Measurements from ENCODE around the gene IGF2. TPM values are rescaled to one million over a fixed set of nuclear protein-coding genes. Genes with fewer than 3 reads are reported as not detected.

The IGF2 gene
- total and polyA plus RNA-seq, 2 donors (not counting 1 experiment from before 2014, with no cell fraction given), result not detected

- DNase-seq (no peak), ATAC-seq (ENCODE audit: low read depth) (no peak)
- POLR2A ChIA-PET, result no interaction called here
- Histone ChIP-seq H3K79me2 (ENCODE audit: control insufficient read depth, insufficient read depth, low read length) (no peaks in the 10 kb centered on the region), H3K9me3 (ENCODE audit: control extremely low read depth in 1 of 3, control insufficient read depth in 2 of 3, insufficient read depth in 1 of 3, low read length in 2 of 3) (no peaks in the 10 kb centered on the region), H3K36me3 (replicated peaks in 1 of 2; ENCODE audit: control extremely low read depth in 1 of 2, control insufficient read depth in 1 of 2, extremely low read depth in 1 of 2, insufficient read depth in 2 of 2, low read length in 1 of 2) (no peaks in the 10 kb centered on the region), H4K20me1 (ENCODE audit: control insufficient read depth, insufficient read depth, low read length, poor library complexity, severe bottlenecking) (no peaks in the 10 kb centered on the region), H3K27ac (ENCODE audit: low read length in 2 of 2) (no peak overlapping the region), H3K4me1 (ENCODE audit: control insufficient read depth in 2 of 2, insufficient read depth in 2 of 2, low read length in 2 of 2) (peaks cover 0 to 3% of the 10 kb centered on the region in 2 donors), H3K27me3 (replicated peaks in 1 of 4; ENCODE audit: control extremely low read depth in 1 of 4, control insufficient read depth in 3 of 4, insufficient read depth in 4 of 4, low read length in 3 of 4) (peaks cover 0 to 10% (median 0%) of the 10 kb centered on the region in 4 experiments), H3K4me3 (ENCODE audit: control extremely low read depth in 1 of 5, extremely low read depth in 1 of 5, insufficient read depth in 1 of 5, low read depth in 2 of 5, low read length in 4 of 5) (no peak overlapping the region), H3K4me2 (replicated peaks; ENCODE audit: low read depth, low read length, poor library complexity, severe bottlenecking) (no peak overlapping the region), H3K9ac (ENCODE audit: low read length) (no peak overlapping the region), H2AFZ (ENCODE audit: insufficient read depth, low read depth, low read length, poor library complexity, severe bottlenecking) (no peak overlapping the region)
- TF ChIP-seq CTCF (IDR thresholded peaks at IDR 0.05) (no peak), EZH2 (IDR thresholded peaks at IDR 0.05; ENCODE audit: borderline replicate concordance, insufficient read depth, low read depth, low read length, poor library complexity, severe bottlenecking) (no peak)
- intact Hi-C loops (cut with micrococcal nuclease), result no loop called here
- CTCF ChIA-PET, result interaction anchor here (1.2 to 1.6 kb wide), 2 partner anchors 18 to 135 kb away, joined by 4 to 5 read pairs; no protein-coding TSS in a partner anchor
- Mint-ChIP-seq H3K27me3 (no peaks in the 10 kb centered on the region), H3K4me3 (no peak overlapping the region), H3K4me1 (no peaks in the 10 kb centered on the region), H3K27ac (no peak overlapping the region), H3K9me3 (ENCODE audit: insufficient read depth) (no peaks in the 10 kb centered on the region)
- WGBS (ENCODE audit: insufficient coverage), result 84% methylated on average over 37 of the region's 45 CpGs
Measured at GRCh38 chr11:2169626-2170570, 30.7 kb upstream of the IGF2 start.

DNA sequence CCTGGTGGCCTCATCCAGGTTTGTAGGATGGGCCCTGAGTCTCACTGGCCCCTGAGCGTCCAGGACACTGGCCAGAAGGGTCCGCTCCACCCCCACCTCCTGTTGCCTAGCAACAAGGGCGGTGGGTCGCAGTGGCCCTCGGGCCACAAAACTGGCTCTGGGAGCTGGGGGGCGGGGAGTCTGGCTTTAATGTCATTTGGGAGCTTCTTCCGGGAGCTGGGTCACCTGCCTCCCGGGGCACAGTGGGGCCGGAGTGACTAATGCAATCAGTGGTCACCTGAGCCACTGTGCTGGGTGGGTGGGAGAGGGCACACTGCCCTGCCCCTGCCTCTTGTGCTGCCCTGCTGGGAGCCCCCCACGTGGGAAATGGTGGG, 29.8 kb upstream of the IGF2 start:
- Histone ChIP-seq H3K4me1 (ENCODE audit: control insufficient read depth in 2 of 2, insufficient read depth in 2 of 2, low read length in 2 of 2) (peaks cover 0 to 3% of the 10 kb centered on the region in 2 donors), H4K20me1 (ENCODE audit: control insufficient read depth, insufficient read depth, low read length, poor library complexity, severe bottlenecking) (no peaks in the 10 kb centered on the region), H3K27me3 (replicated peaks in 1 of 4; ENCODE audit: control extremely low read depth in 1 of 4, control insufficient read depth in 3 of 4, insufficient read depth in 4 of 4, low read length in 3 of 4) (peaks cover 0 to 10% (median 0%) of the 10 kb centered on the region in 4 experiments), H3K4me3 (ENCODE audit: control extremely low read depth in 1 of 5, extremely low read depth in 1 of 5, insufficient read depth in 1 of 5, low read depth in 2 of 5, low read length in 4 of 5) (no peak overlapping the region), H3K4me2 (replicated peaks; ENCODE audit: low read depth, low read length, poor library complexity, severe bottlenecking) (no peak overlapping the region), H2AFZ (ENCODE audit: insufficient read depth, low read depth, low read length, poor library complexity, severe bottlenecking) (no peak overlapping the region), H3K36me3 (replicated peaks in 1 of 2; ENCODE audit: control extremely low read depth in 1 of 2, control insufficient read depth in 1 of 2, extremely low read depth in 1 of 2, insufficient read depth in 2 of 2, low read length in 1 of 2) (no peaks in the 10 kb centered on the region), H3K9ac (ENCODE audit: low read length) (no peak overlapping the region), H3K27ac (ENCODE audit: low read length in 2 of 2) (no peak overlapping the region), H3K9me3 (ENCODE audit: control extremely low read depth in 1 of 3, control insufficient read depth in 2 of 3, insufficient read depth in 1 of 3, low read length in 2 of 3) (no peaks in the 10 kb centered on the region), H3K79me2 (ENCODE audit: control insufficient read depth, insufficient read depth, low read length) (no peaks in the 10 kb centered on the region)
- ChIA-PET CTCF (interaction anchor here (1.2 to 1.6 kb wide), 2 partner anchors 18 to 136 kb away, joined by 4 to 5 read pairs; no protein-coding TSS in a partner anchor), POLR2A (no interaction called here)
- TF ChIP-seq EZH2 (IDR thresholded peaks at IDR 0.05; ENCODE audit: borderline replicate concordance, insufficient read depth, low read depth, low read length, poor library complexity, severe bottlenecking) (no peak), CTCF (IDR thresholded peaks at IDR 0.05) (no peak)
- no peak for DNase-seq
- 77% methylated on average over 9 of the region's 10 CpGs for WGBS (ENCODE audit: insufficient coverage)
- Mint-ChIP-seq H3K9me3 (ENCODE audit: insufficient read depth) (no peaks in the 10 kb centered on the region), H3K27ac (no peak overlapping the region), H3K4me3 (no peak overlapping the region), H3K27me3 (no peaks in the 10 kb centered on the region), H3K4me1 (no peaks in the 10 kb centered on the region)
- intact Hi-C loops (cut with micrococcal nuclease), result no loop called here
- no peak for ATAC-seq (ENCODE audit: low read depth)

Data from B cell (primary cell).